SH-SY5Y (cell line): Measurements from ENCODE around the gene DLGAP1.

ENCODE experiments used
- GATA2 ChIP-seq: IDR thresholded peaks from 2 replicates; pipeline ENCODE4 v1.6.1; 2011; ENCODE audit warnings: mild to moderate bottlenecking, low read depth, low read length
- GATA3 ChIP-seq: IDR thresholded peaks from 2 replicates; pipeline ENCODE4 v1.6.1; 2011; ENCODE audit warnings: low read depth, mild to moderate bottlenecking, low read length, moderate library complexity

DNA sequence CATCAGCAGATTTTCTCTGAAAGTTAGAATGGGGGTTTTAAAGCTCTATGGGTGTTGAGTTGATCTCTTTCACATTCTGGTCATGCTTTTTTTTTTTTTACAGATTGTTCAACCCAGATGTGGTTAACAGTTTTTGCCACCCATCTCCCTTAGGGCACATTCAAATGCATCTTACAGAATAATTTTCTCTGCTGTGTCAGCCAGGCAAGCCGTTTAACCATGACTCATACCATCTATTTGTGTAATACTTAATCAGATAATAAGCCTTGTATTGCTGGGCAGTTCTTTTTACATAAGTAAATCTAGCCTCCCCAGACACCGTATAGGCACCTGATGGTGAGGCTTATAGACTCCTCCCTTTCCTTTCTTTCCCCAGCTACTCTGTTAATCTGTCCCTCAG lies 943.1 kb downstream of the DLGAP1 start:
- TF ChIP-seq GATA2 (no peak), GATA3 (no peak)
